IMR-90 (cell line): ENCODE data around the gene COG3. TPM values are rescaled to one million over a fixed set of nuclear protein-coding genes. Genes with fewer than 3 reads are reported as not detected.

Experiments
- ATAC-seq: fragments of 200-7000 bp; cut with Tn5 transposase; 2 replicates; pipeline ENCODE4 v1.9.1; 2020; ENCODE audit warnings: low read depth, mild to moderate bottlenecking, moderate library complexity
- BruUV-seq: library from RNA; stranded (reverse); fragments of 400-500 nt; replicated peaks from 2 replicates; lab custom pipeline; 2021; lab: Mats Ljungman, UMichigan
- CTCF ChIA-PET: fragments of 300-600 bp; formaldehyde crosslinking; extraction: SDS; loops from one replicate; lab custom pipeline; 2021; ENCODE audit warnings: antibody characterized with exemption; lab: Yijun Ruan, JAX
- POLR2A ChIA-PET: fragments of 300-600 bp; sonication (Branson Sonifier 250); formaldehyde crosslinking; loops from one replicate; lab custom pipeline; 2022; ENCODE audit warnings: antibody characterized with exemption; ENCODE audit not compliant: unreplicated experiment; lab: Charles Lee
- DNase-seq: peaks from one replicate; pipeline ENCODE4 v3.0.0; 2013
- H2AFZ ChIP-seq: replicated peaks from 2 replicates; pipeline ENCODE3; 2013; ENCODE audit warnings: low read length, mild to moderate bottlenecking; ENCODE audit not compliant: poor library complexity
- H2AK5ac ChIP-seq: 2 replicates; pipeline ENCODE4 v1.6.1; 2013; ENCODE audit warnings: low read depth, low read length, inconsistent platforms
- H2AK9ac ChIP-seq: replicated peaks from 2 replicates; pipeline ENCODE3; 2013; ENCODE audit warnings: mild to moderate bottlenecking, low read depth, low read length, moderate library complexity; ENCODE audit not compliant: poor library complexity
- H2BK120ac ChIP-seq: 2 replicates; pipeline ENCODE4 v1.6.1; 2013; ENCODE audit warnings: low read depth, low read length, inconsistent platforms
- H2BK15ac ChIP-seq: 3 replicates; pipeline ENCODE4 v1.6.1; 2013; ENCODE audit warnings: low read depth, low read length, inconsistent platforms
- H2BK20ac ChIP-seq: 2 replicates; pipeline ENCODE4 v1.6.1; 2013; ENCODE audit warnings: low read depth, mild to moderate bottlenecking, inconsistent platforms, low read length, moderate library complexity
- H2BK5ac ChIP-seq: 2 replicates; pipeline ENCODE4 v1.6.1; 2013; ENCODE audit warnings: mild to moderate bottlenecking, low read depth, low read length, inconsistent platforms; ENCODE audit not compliant: poor library complexity, severe bottlenecking
- H3K14ac ChIP-seq: replicated peaks from 2 replicates; pipeline ENCODE4 v1.6.1; 2013; ENCODE audit warnings: low read depth, low read length, inconsistent platforms
- H3K18ac ChIP-seq: 2 replicates; pipeline ENCODE4 v1.6.1; 2013; ENCODE audit warnings: low read depth, low read length, control low read depth
- H3K23ac ChIP-seq: 2 replicates; pipeline ENCODE4 v1.6.1; 2013; ENCODE audit warnings: low read depth, low read length, inconsistent platforms
- H3K27ac ChIP-seq: 2 replicates; pipeline ENCODE4 v1.5.1; 2013; ENCODE audit warnings: mild to moderate bottlenecking, control low read depth, low read length; ENCODE audit not compliant: insufficient read depth
- H3K27me3 ChIP-seq: 2 replicates; pipeline ENCODE4 v1.6.1; 2013; ENCODE audit warnings: low read length; ENCODE audit not compliant: control insufficient read depth, insufficient read depth
- H3K36me3 ChIP-seq: 2 replicates; pipeline ENCODE4 v1.6.1; 2013; ENCODE audit warnings: low read length, mixed read lengths; ENCODE audit not compliant: control insufficient read depth, insufficient read depth
- H3K4ac ChIP-seq: 2 replicates; pipeline ENCODE4 v1.6.1; 2013; ENCODE audit warnings: low read depth, low read length, inconsistent platforms
- H3K4me1 ChIP-seq: 2 replicates; pipeline ENCODE4 v1.6.1; 2013; ENCODE audit warnings: low read length, mixed read lengths; ENCODE audit not compliant: control insufficient read depth, insufficient read depth
- H3K4me2 ChIP-seq: 2 replicates; pipeline ENCODE4 v1.6.1; 2013; ENCODE audit warnings: low read depth, mild to moderate bottlenecking, control low read depth, low read length, moderate library complexity
- H3K4me3 ChIP-seq: 2 replicates; pipeline ENCODE4 v1.5.1; 2013; ENCODE audit warnings: low read depth, mild to moderate bottlenecking, control low read depth, low read length, moderate library complexity; ENCODE audit not compliant: insufficient read depth
- H3K56ac ChIP-seq: 2 replicates; pipeline ENCODE4 v1.6.1; 2013; ENCODE audit warnings: low read length, inconsistent platforms; ENCODE audit not compliant: insufficient read depth; ENCODE audit errors: extremely low read depth
- H3K79me1 ChIP-seq, 2 experiments: 2 replicates each; pipeline ENCODE4 v1.6.1; 2013; ENCODE audit warnings: low read length in 2 of 2, inconsistent platforms in 1 of 2, low read depth in 1 of 2
- H3K9ac ChIP-seq: 2 replicates; pipeline ENCODE4 v1.6.1; 2013; ENCODE audit warnings: low read depth, low read length, control low read depth
- H3K9me1 ChIP-seq: 2 replicates; pipeline ENCODE4 v1.6.1; 2013; ENCODE audit warnings: low read length, inconsistent platforms; ENCODE audit not compliant: insufficient read depth
- H3K9me3 ChIP-seq: 2 replicates; pipeline ENCODE4 v1.6.1; 2013; ENCODE audit warnings: low read length; ENCODE audit not compliant: control insufficient read depth, insufficient read depth
- H4K20me1 ChIP-seq: 2 replicates; pipeline ENCODE4 v1.6.1; 2013; ENCODE audit warnings: low read length, inconsistent platforms; ENCODE audit not compliant: insufficient read depth
- H4K5ac ChIP-seq: 2 replicates; pipeline ENCODE4 v1.6.1; 2013; ENCODE audit warnings: mild to moderate bottlenecking, low read depth, low read length, control low read depth
- H4K8ac ChIP-seq, 2 experiments: 2 replicates each; pipeline ENCODE4 v1.6.1; 2013; ENCODE audit warnings: low read depth in 2 of 2, low read length in 2 of 2, control low read depth in 1 of 2, inconsistent platforms in 1 of 2
- H4K91ac ChIP-seq: 2 replicates; pipeline ENCODE4 v1.6.1; 2013; ENCODE audit warnings: low read depth, low read length, inconsistent platforms; ENCODE audit not compliant: insufficient read depth
- NFE2L2 ChIP-seq: fragments of 150-350 bp; IDR thresholded peaks from 2 replicates; pipeline ENCODE4 v1.6.1; 2016; ENCODE audit warnings: low read depth, mild to moderate bottlenecking, low read length
- POLR2A ChIP-seq: IDR thresholded peaks from 2 replicates; pipeline ENCODE4 v1.6.1; 2012; ENCODE audit warnings: mild to moderate bottlenecking, low read depth, low read length
- RCOR1 ChIP-seq: IDR thresholded peaks from 2 replicates; pipeline ENCODE4 v1.6.1; 2012; ENCODE audit warnings: mild to moderate bottlenecking, low read length, improper control_type of control experiment; ENCODE audit not compliant: insufficient replicate concordance
- RFX5 ChIP-seq: IDR thresholded peaks from 2 replicates; pipeline ENCODE4 v1.8.0; 2012; ENCODE audit warnings: low read depth, mild to moderate bottlenecking, low read length, moderate library complexity
- WGBS, 2 experiments: methylation state at CpG; one replicate each; pipeline versions ENCODE4 v1.1.5 to v1.1.7; 2013; ENCODE audit warnings: missing lambda C conversion rate in 2 of 2; ENCODE audit not compliant: insufficient read length in 1 of 2; ENCODE audit errors: extremely low coverage in 2 of 2; 5-methylcytosine and 5-hydroxymethylcytosine counted together
- dilution Hi-C: fragments of 300-500 bp; cut with HindIII; formaldehyde crosslinking; loops from one replicate; pipeline ENCODE4 v1.14.3; 2018; ENCODE audit warnings: low sequenced_read_pairs; ENCODE audit not compliant: unreplicated experiment
- in situ Hi-C: fragments of 300-500 bp; cut with MboI; formaldehyde crosslinking; loops from 3 replicates; pipeline ENCODE4 v1.14.3; 2019; ENCODE audit warnings: low sequenced_read_pairs, inconsistent platforms, mixed read lengths
- intact Hi-C: fragments of 100-400 bp; cut with micrococcal nuclease; formaldehyde crosslinking; loops from 2 replicates; pipeline ENCODE4 v1.10.0; 2022
- polyA plus RNA-seq, 3 experiments: library from polyadenylated mRNA; depleted of rRNA; stranded (reverse); fragments of >200 nt; gene quantifications; 2 replicates each; pipeline ENCODE4 v1.2.3, GENCODE V29; 2012; ENCODE audit warnings: low replicate concordance in 1 of 3
- total RNA-seq: library from RNA; depleted of rRNA; stranded (reverse); fragments of >200 nt; gene quantifications from 2 replicates; pipeline ENCODE4 v1.2.3, GENCODE V29; 2012

Gene COG3
- total and polyA plus RNA-seq, 2 of the 4 experiments (the other 2 are of a cell fraction) = 21.7 to 31.9 TPM

GRCh38 chr13:45582408-45583076 lies 117.8 kb downstream of the COG3 start:
- Histone ChIP-seq H3K18ac (no peak overlapping the region), H2AK5ac (no peak overlapping the region), H3K79me1 (no peaks in the 10 kb centered on the region), H2BK15ac (no peak overlapping the region), H3K4ac (no peak overlapping the region), H4K5ac (no peak overlapping the region), H3K27me3 (peaks cover 21% of the 10 kb centered on the region), H3K36me3 (no peaks in the 10 kb centered on the region), H2BK20ac (no peak overlapping the region), H2AFZ (no peak overlapping the region), H3K4me3 (no peak overlapping the region), H3K56ac (no peak overlapping the region), H2BK5ac (no peak overlapping the region), H3K27ac (no peak overlapping the region), H3K23ac (no peak overlapping the region), H3K4me1 (no peaks in the 10 kb centered on the region), H3K9me1 (no peaks in the 10 kb centered on the region), H2AK9ac (no peak overlapping the region), H3K4me2 (no peak overlapping the region), H4K8ac (no peak overlapping the region), H3K14ac (no peak overlapping the region), H4K91ac (no peak overlapping the region), H4K20me1 (no peaks in the 10 kb centered on the region), H2BK120ac (no peak overlapping the region), H3K9me3 (no peaks in the 10 kb centered on the region), H3K9ac (no peak overlapping the region)
- no CpG with 5 or more reads among the region's 3 CpGs for WGBS, 2 experiments
- no peak for ATAC-seq
- BruUV-seq = no TSS peak
- intact Hi-C loops = no loop called here
- TF ChIP-seq RCOR1 = no peak
- no peak for TF ChIP-seq RFX5
- no peak for TF ChIP-seq NFE2L2
- TF ChIP-seq POLR2A = no peak
- DNase-seq = no peak
- in situ Hi-C loops = no loop called here
- CTCF ChIA-PET = interaction anchor here (1.0 kb wide), 1 partner anchor 19 kb away, joined by 3 read pairs; no protein-coding TSS in a partner anchor
- POLR2A ChIA-PET = no interaction called here
- dilution Hi-C loops = no loop called here
